Karpas-422 (cell line): ENCODE results near the gene C1orf56. TPM values are rescaled to one million over a fixed set of nuclear protein-coding genes. Genes with fewer than 3 reads are reported as not detected.

Experiments
- DNase-seq: peaks from one replicate; pipeline ENCODE4 v3.0.0-alpha.2; 2015
- H2AFZ ChIP-seq: fragments of 200-600 bp; sonication (generic); 2 replicates; pipeline ENCODE4 v1.6.1; 2014; ENCODE audit warnings: antibody characterized with exemption, low read length, mixed read lengths
- H3K27ac ChIP-seq: fragments of 200-600 bp; sonication (generic); 2 replicates; pipeline ENCODE4 v1.5.1; 2014; ENCODE audit warnings: mild to moderate bottlenecking, low read length, moderate library complexity
- H3K27me3 ChIP-seq: fragments of 200-600 bp; sonication (generic); 2 replicates; pipeline ENCODE4 v1.6.1; 2014; ENCODE audit warnings: low read length, mixed read lengths
- H3K36me3 ChIP-seq: fragments of 200-600 bp; sonication (generic); 2 replicates; pipeline ENCODE4 v1.6.1; 2014; ENCODE audit warnings: low read length, mixed read lengths; ENCODE audit not compliant: insufficient read depth
- H3K4me1 ChIP-seq: fragments of 200-600 bp; sonication (generic); 2 replicates; pipeline ENCODE4 v1.6.1; 2014; ENCODE audit warnings: mild to moderate bottlenecking, low read length, mixed read lengths
- H3K4me2 ChIP-seq: fragments of 200-600 bp; sonication (generic); 2 replicates; pipeline ENCODE4 v1.6.1; 2014; ENCODE audit warnings: low read length, low read depth, mild to moderate bottlenecking; ENCODE audit not compliant: poor library complexity, severe bottlenecking
- H3K4me3 ChIP-seq: fragments of 200-600 bp; sonication (generic); 2 replicates; pipeline ENCODE4 v1.5.1; 2014; ENCODE audit warnings: mild to moderate bottlenecking, antibody characterized with exemption, low read length, mixed read lengths
- H3K79me2 ChIP-seq: fragments of 200-600 bp; sonication (generic); 2 replicates; pipeline ENCODE4 v1.6.1; 2014; ENCODE audit warnings: mild to moderate bottlenecking, low read length, mixed read lengths
- H3K9ac ChIP-seq: fragments of 200-600 bp; sonication (generic); 2 replicates; pipeline ENCODE4 v1.6.0; 2014; ENCODE audit warnings: low read length
- H3K9me2 ChIP-seq: fragments of 200-600 bp; sonication (generic), shearing (Covaris generic); replicated peaks from 2 replicates; pipeline ENCODE4 v1.6.0; 2014; ENCODE audit warnings: mild to moderate bottlenecking, low read length, moderate library complexity; ENCODE audit not compliant: insufficient read depth
- H3K9me3 ChIP-seq: fragments of 300-700, 200-600 bp; sonication (generic); 2 replicates; pipeline ENCODE4 v1.6.1; 2014; ENCODE audit warnings: low read length, mixed read lengths
- H4K20me1 ChIP-seq: fragments of 200-600 bp; sonication (generic); 2 replicates; pipeline ENCODE4 v1.6.1; 2014; ENCODE audit warnings: mild to moderate bottlenecking, antibody characterized with exemption, low read length, low read depth; ENCODE audit not compliant: insufficient read depth
- total RNA-seq: library from RNA; depleted of rRNA; stranded (reverse); fragments of >200 nt; shearing (Covaris generic); gene quantifications from 2 replicates; pipeline ENCODE4 v1.2.3, GENCODE V29; 2014; ENCODE audit warnings: low replicate concordance

Gene C1orf56
- total RNA-seq, 1 experiment from 2014 or later: 4.6 TPM

GRCh38 chr1:151003180-151003579 lies 44.4 kb upstream of the C1orf56 start:
- Histone ChIP-seq H2AFZ (no peak overlapping the region), H3K36me3 (no peaks in the 10 kb centered on the region), H3K4me2 (peak overlapping the region; percentile 46), H3K79me2 (peaks cover 9% of the 10 kb centered on the region), H3K9me2 (no peaks in the 10 kb centered on the region), H4K20me1 (no peaks in the 10 kb centered on the region), H3K27me3 (no peaks in the 10 kb centered on the region), H3K4me1 (peaks cover 44% of the 10 kb centered on the region), H3K9ac (peak overlapping the region; percentile 3; the same call in 1 of the 2 replicates), H3K9me3 (no peaks in the 10 kb centered on the region), H3K27ac (no peak overlapping the region), H3K4me3 (no peak overlapping the region)
- no peak for DNase-seq

DNA sequence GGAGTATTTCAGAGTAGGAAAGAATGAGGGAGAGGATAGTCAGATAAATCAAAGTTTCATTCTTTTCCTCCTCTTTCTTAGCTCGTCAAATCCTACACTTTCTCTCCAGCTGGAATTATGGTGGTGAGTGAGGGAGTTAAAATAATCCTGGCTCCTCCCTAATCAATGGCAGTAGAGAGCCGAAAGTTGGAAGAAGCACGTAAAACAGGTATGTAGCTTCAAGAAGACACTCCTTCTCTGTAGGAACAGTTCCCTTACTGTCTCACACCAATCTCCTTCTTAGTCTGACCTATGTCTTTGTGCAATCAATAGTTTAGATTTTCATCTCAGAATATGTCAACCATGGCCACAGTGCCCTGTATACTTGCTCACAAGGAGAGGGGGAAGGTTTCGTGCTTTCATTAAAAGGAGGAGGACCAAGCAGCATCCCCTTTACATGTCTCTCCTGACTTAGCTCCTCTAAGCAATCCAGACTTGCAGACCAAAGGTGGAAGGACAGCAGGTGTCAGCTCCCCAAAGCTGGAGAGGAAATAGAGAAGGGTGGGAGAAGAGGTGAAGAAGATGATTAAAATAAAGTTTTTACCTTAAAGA lies 41.7 kb upstream of the C1orf56 start:
- H3K4me1 ChIP-seq: peaks cover 61% of the 10 kb centered on the region
- peak overlapping the region; percentile 60 for H3K27ac ChIP-seq
- H2AFZ ChIP-seq: peak overlapping the region; percentile 86
- no peaks in the 10 kb centered on the region for H3K36me3 ChIP-seq
- no peak for DNase-seq
- H3K4me2 ChIP-seq: peak overlapping the region; percentile 92
- peaks cover 33% of the 10 kb centered on the region for H3K79me2 ChIP-seq
- no peaks in the 10 kb centered on the region for H4K20me1 ChIP-seq
- H3K9me2 ChIP-seq: no peaks in the 10 kb centered on the region
- no peaks in the 10 kb centered on the region for H3K9me3 ChIP-seq
- H3K9ac ChIP-seq: peak overlapping the region; percentile 75
- H3K27me3 ChIP-seq: no peaks in the 10 kb centered on the region
- H3K4me3 ChIP-seq: peak overlapping the region; percentile 73

DNA sequence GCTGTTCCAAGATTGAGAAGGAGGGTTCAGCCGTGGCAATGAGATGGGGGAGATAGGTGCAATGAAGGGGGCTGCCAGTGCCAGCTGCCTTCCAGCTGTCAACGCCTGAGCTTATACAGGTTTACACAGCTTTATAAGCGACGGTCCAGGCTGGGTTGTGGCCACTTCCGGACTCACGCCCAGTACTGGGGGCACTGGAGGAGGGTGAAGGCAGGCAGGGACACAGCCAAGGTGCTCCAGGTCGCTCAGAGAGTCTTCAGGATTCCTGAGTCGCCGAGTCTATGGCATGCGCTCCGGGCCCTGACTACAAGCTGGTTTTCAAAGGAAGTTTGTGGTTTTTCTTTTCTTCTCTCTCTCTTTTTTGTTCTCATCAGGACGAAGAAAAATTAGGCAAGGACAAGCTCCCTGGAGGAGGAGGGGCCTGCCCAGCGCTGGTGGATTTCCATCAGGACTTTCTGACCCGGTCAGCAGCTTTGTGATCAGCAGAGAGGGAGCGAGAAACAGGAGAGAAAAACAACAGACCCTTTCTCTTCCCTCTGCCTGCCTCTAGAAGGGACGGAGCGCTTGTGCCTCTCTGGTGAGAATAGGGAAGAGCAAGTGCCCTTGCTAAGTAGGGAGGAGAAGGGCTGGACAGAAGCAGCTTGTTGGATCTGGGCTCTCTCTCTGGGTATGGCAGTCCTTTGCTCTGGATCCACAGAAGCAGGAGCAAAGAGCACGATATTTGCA lies 41.1 kb upstream of the C1orf56 start, which contains the start of gene MINDY1:
TSS of gene MINDY1 (minus strand) at position 576 of the 726 bp plus-strand sequence. CDS start 4,285 bp downstream, outside the sequence.
- Histone ChIP-seq H3K9ac (peak within 1 kb of the TSS; percentile 95), H3K9me3 (no peaks in the 10 kb centered on the region), H3K4me3 (peak within 1 kb of the TSS; percentile 91), H3K36me3 (no peaks in the 10 kb centered on the region), H2AFZ (peak within 1 kb of the TSS; percentile 86), H3K27ac (peak within 1 kb of the TSS; percentile 60), H3K9me2 (no peaks in the 10 kb centered on the region), H4K20me1 (no peaks in the 10 kb centered on the region), H3K4me2 (peak within 1 kb of the TSS; percentile 92), H3K4me1 (peaks cover 67% of the 10 kb centered on the region), H3K79me2 (peaks cover 40% of the 10 kb centered on the region), H3K27me3 (no peaks in the 10 kb centered on the region)
- peak; percentile 89 for DNase-seq

DNA sequence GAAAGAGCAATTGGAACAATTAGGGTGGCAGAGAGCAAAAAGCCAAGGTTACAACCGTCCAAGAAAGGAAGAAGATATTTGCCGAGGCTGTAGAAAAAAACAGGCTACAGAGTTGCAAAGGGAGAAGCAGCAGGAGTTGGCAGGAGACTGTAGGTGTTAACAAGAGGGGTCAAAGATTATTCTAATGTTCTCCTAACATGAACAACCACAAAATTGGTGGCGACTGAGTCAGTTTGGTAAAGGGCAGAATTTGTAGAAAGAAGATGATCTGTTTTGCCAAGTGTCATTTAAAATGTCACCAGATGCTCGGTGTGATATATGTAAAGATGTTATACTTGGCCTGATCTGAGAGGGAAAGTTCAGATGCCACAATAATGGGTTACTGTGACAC lies 39.7 kb upstream of the C1orf56 start:
- H3K9me3 ChIP-seq: no peaks in the 10 kb centered on the region
- peak overlapping the region; percentile 91 for H3K4me3 ChIP-seq
- no peaks in the 10 kb centered on the region for H3K9me2 ChIP-seq
- DNase-seq: no peak
- H3K27me3 ChIP-seq: no peaks in the 10 kb centered on the region
- no peaks in the 10 kb centered on the region for H4K20me1 ChIP-seq
- peak overlapping the region; percentile 95 for H3K9ac ChIP-seq
- peak overlapping the region; percentile 29; the same call in 1 of the 2 replicates for H3K27ac ChIP-seq
- H3K36me3 ChIP-seq: no peaks in the 10 kb centered on the region
- peak overlapping the region; percentile 89 for H3K4me2 ChIP-seq
- peaks cover 50% of the 10 kb centered on the region for H3K79me2 ChIP-seq
- peaks cover 67% of the 10 kb centered on the region for H3K4me1 ChIP-seq
- H2AFZ ChIP-seq: peak overlapping the region; percentile 50; the same call in 1 of the 2 replicates

- peak within 1 kb of the TSS; percentile 84 for H2AFZ ChIP-seq
- H4K20me1 ChIP-seq: no peaks in the 10 kb centered on the region
- H3K27me3 ChIP-seq: no peaks in the 10 kb centered on the region
- H3K79me2 ChIP-seq: peaks cover 56% of the 10 kb centered on the region
- peaks cover 61% of the 10 kb centered on the region for H3K4me1 ChIP-seq
- no peaks in the 10 kb centered on the region for H3K9me3 ChIP-seq
- peak within 1 kb of the TSS; percentile 89 for H3K4me2 ChIP-seq
- H3K9me2 ChIP-seq: no peaks in the 10 kb centered on the region
- peak within 1 kb of the TSS; percentile 29; the same call in 1 of the 2 replicates for H3K27ac ChIP-seq
- peak within 1 kb of the TSS; percentile 91 for H3K4me3 ChIP-seq
- peak within 1 kb of the TSS; percentile 95 for H3K9ac ChIP-seq
- no peaks in the 10 kb centered on the region for H3K36me3 ChIP-seq
- DNase-seq: peak; percentile 99
These were observed 39.0 kb upstream of the C1orf56 start, which contains the start of gene PRUNE1 for GRCh38 chr1:151008244-151009205. Gene PRUNE1 (plus strand): TSS chr1:151008449. CDS start chr1:151008633, 184 bp downstream.

- H3K4me1 ChIP-seq: peaks cover 54% of the 10 kb centered on the region
- peak overlapping the region; percentile 91 for H3K4me3 ChIP-seq
- no peaks in the 10 kb centered on the region for H3K9me3 ChIP-seq
- peaks cover 59% of the 10 kb centered on the region for H3K79me2 ChIP-seq
- H3K9me2 ChIP-seq: no peaks in the 10 kb centered on the region
- peak overlapping the region; percentile 89 for H3K4me2 ChIP-seq
- no peaks in the 10 kb centered on the region for H3K36me3 ChIP-seq
- 0 out of 2 replicates have a peak overlapping the region, but pooled peaks have one; percentile 5 for H3K27ac ChIP-seq
- DNase-seq: no peak
- H4K20me1 ChIP-seq: no peaks in the 10 kb centered on the region
- H2AFZ ChIP-seq: peak overlapping the region; percentile 84; the same call in 1 of the 2 replicates
- peak overlapping the region; percentile 95 for H3K9ac ChIP-seq
- H3K27me3 ChIP-seq: no peaks in the 10 kb centered on the region
These were observed 38.4 kb upstream of the C1orf56 start for GRCh38 chr1:151009206-151009587.

DNA sequence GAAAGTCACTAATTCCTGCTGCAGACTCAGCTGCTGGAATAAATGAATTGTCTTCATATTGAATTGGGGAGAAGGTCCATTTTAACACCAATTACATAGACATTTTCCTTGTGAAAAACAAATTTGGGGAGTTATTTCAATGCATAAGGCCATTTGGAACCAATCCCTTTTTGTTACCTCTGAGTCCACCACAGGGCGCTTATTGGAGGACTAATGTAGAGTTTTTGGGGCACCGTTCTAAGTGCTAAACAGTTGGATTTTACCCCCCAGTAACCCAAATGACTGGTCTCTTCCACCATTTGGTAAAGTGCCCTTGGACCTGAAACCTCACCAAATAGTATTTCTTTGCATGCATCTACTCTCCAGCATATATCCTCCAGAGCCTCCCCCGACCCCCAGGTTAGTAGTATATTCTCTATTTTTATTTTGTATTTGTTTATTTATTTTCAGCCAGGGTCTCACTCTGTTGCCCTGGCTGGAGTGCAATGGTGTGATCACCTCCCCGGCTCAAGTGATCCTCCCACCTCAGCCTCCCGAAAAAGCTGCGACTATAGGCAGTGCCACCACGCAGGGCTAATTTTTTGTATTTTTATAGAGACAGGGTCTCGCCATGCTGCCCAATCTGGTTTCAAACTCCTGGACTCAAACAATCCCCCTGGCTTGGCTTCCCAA lies 37.7 kb upstream of the C1orf56 start:
- Histone ChIP-seq H3K27me3 (no peaks in the 10 kb centered on the region), H3K9ac (peak overlapping the region; percentile 95), H3K4me1 (peaks cover 50% of the 10 kb centered on the region), H3K9me3 (no peaks in the 10 kb centered on the region), H3K4me2 (peak overlapping the region; percentile 89), H3K79me2 (peaks cover 64% of the 10 kb centered on the region), H4K20me1 (no peaks in the 10 kb centered on the region), H3K9me2 (no peaks in the 10 kb centered on the region), H3K4me3 (peak overlapping the region; percentile 91), H2AFZ (no peak overlapping the region), H3K27ac (0 out of 2 replicates have a peak overlapping the region, but pooled peaks have one; percentile 5), H3K36me3 (no peaks in the 10 kb centered on the region)
- no peak for DNase-seq
